Upper lobe of right lung (tissue), 1 donor: Measurements from ENCODE around the gene DONSON. TPM values are rescaled to one million over a fixed set of nuclear protein-coding genes. Genes with fewer than 3 reads are reported as not detected.
"Not testable (repeated sequence)": the region's sequence is repeated elsewhere in the genome, so short reads cannot be mapped to it uniquely, and the experiment has no call there.

Experiments
- ATAC-seq: fragments of 200-7000 bp; cut with Tn5 transposase; one replicate; pipeline ENCODE4 v1.9.1; 2020; ENCODE audit warnings: mild to moderate bottlenecking, moderate library complexity
- DNase-seq: peaks from one replicate; pipeline ENCODE4 v3.0.0-alpha.2; 2020
- H3K27ac ChIP-seq: fragments of 200-600 bp; one replicate; pipeline ENCODE4 v1.8.0; 2022
- H3K27me3 ChIP-seq: fragments of 200-600 bp; one replicate; pipeline ENCODE4 v1.8.0; 2022; ENCODE audit warnings: mild to moderate bottlenecking
- H3K36me3 ChIP-seq: fragments of 200-600 bp; one replicate; pipeline ENCODE4 v1.8.0; 2022
- H3K4me1 ChIP-seq: fragments of 200-600 bp; one replicate; pipeline ENCODE4 v1.8.0; 2022
- H3K4me3 ChIP-seq: fragments of 200-600 bp; one replicate; pipeline ENCODE4 v1.8.0; 2022; ENCODE audit warnings: mild to moderate bottlenecking
- H3K9me3 ChIP-seq: fragments of 200-600 bp; one replicate; pipeline ENCODE4 v1.8.0; 2022
- intact Hi-C: fragments of 100-400 bp; cut with DNase I; formaldehyde crosslinking; loops from one replicate; pipeline ENCODE4 v1.11.0; 2022
- total RNA-seq: library from RNA; stranded (reverse); fragmentation: NEBNext Ultra II Directional; extraction: Animal tissue kit (Norgen Biotek cat#: 25700); gene quantifications from one replicate; pipeline ENCODE4 v1.2.1, GENCODE V29; 2021
- TF ChIP-seq, protein P1 (sequence below): fragments of 200-600 bp; IDR thresholded peaks from one replicate; pipeline ENCODE4 v1.8.0; 2022; ENCODE audit warnings: antibody characterized with exemption
- donor health status: DM: no; HTN: yes; CAD: no; lungs with severe emphysema.

Gene DONSON
- total RNA-seq, 1 donor from 2014 or later: 4.4 TPM

DNA sequence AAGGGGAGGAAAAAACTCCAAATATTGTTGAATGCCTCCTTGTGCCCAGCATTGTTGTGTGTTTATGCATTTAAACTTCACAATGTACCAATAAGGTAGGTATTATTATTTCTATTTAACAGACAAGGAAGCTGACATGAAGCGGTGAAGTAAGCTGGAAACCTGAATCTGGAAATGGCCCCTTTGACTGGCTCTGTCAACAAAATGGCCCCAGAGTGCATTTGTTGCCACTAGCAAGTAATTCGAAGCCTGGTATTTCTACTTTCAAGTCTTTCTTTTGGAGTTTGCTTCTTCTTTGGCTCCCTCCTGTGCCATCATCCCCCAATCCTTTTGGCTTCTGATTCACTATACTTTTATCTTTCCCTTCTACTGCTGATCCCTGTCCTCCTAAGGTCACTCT is 29.9 kb upstream of the DONSON start:
- DNase-seq (no peak), ATAC-seq (no peak)
- Histone ChIP-seq H3K4me3 (no peak overlapping the region), H3K27ac (no peak overlapping the region), H3K4me1 (no peaks in the 10 kb centered on the region), H3K9me3 (no peaks in the 10 kb centered on the region), H3K27me3 (no peaks in the 10 kb centered on the region), H3K36me3 (peaks cover 45% of the 10 kb centered on the region)
- TF ChIP-seq, protein P1, sequence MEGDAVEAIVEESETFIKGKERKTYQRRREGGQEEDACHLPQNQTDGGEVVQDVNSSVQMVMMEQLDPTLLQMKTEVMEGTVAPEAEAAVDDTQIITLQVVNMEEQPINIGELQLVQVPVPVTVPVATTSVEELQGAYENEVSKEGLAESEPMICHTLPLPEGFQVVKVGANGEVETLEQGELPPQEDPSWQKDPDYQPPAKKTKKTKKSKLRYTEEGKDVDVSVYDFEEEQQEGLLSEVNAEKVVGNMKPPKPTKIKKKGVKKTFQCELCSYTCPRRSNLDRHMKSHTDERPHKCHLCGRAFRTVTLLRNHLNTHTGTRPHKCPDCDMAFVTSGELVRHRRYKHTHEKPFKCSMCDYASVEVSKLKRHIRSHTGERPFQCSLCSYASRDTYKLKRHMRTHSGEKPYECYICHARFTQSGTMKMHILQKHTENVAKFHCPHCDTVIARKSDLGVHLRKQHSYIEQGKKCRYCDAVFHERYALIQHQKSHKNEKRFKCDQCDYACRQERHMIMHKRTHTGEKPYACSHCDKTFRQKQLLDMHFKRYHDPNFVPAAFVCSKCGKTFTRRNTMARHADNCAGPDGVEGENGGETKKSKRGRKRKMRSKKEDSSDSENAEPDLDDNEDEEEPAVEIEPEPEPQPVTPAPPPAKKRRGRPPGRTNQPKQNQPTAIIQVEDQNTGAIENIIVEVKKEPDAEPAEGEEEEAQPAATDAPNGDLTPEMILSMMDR: no peak
- intact Hi-C loops: no loop called here

GRCh38 chr21:33617565-33617964 is 29.1 kb upstream of the DONSON start:
- H3K27ac ChIP-seq, DNase-seq, H3K4me1 ChIP-seq, intact Hi-C loops, ATAC-seq, H3K9me3 ChIP-seq, H3K27me3 ChIP-seq, H3K4me3 ChIP-seq: not testable (repeated sequence)
- peaks cover 45% of the 10 kb centered on the region for H3K36me3 ChIP-seq

GRCh38 chr21:33611006-33611744 is 22.7 kb upstream of the DONSON start:
- no peak for ATAC-seq
- no peak for DNase-seq
- Histone ChIP-seq H3K36me3 (peaks cover 67% of the 10 kb centered on the region), H3K4me1 (no peaks in the 10 kb centered on the region), H3K9me3 (no peaks in the 10 kb centered on the region), H3K27me3 (no peaks in the 10 kb centered on the region), H3K27ac (no peak overlapping the region), H3K4me3 (no peak overlapping the region)
- TF ChIP-seq, protein P1: no peak
- intact Hi-C loops: no loop called here

DNA sequence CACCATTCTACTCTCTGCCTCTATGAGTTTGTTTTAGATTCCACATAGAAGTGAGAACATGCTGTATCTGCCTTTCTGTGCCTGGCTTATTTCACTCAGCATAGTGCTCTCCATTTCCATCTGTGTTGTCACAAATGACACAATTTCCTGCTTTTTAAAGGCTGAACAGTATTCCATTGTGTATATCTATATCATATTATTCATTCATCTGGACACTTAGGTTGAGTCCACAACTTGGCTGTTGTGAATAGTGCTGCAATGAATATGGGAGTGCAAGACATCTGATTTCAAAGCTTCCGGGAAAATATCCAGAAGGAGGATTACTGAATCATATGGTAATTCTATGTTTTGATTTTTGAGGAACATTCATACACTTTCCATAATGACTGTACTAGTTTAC is 20.1 kb upstream of the DONSON start:
- no peak overlapping the region for H3K4me3 ChIP-seq
- H3K9me3 ChIP-seq: no peaks in the 10 kb centered on the region
- intact Hi-C loops: no loop called here
- H3K4me1 ChIP-seq: no peaks in the 10 kb centered on the region
- H3K27ac ChIP-seq: no peak overlapping the region
- DNase-seq: no peak
- ATAC-seq: no peak
- TF ChIP-seq, protein P1: no peak
- peaks cover 65% of the 10 kb centered on the region for H3K36me3 ChIP-seq
- no peaks in the 10 kb centered on the region for H3K27me3 ChIP-seq

- DNase-seq (no peak), ATAC-seq (no peak)
- Histone ChIP-seq H3K27me3 (no peaks in the 10 kb centered on the region), H3K36me3 (peaks cover 88% of the 10 kb centered on the region), H3K4me3 (no peak overlapping the region), H3K4me1 (no peaks in the 10 kb centered on the region), H3K9me3 (no peaks in the 10 kb centered on the region), H3K27ac (no peak overlapping the region)
- TF ChIP-seq, protein P1: no peak
- intact Hi-C loops: no loop called here
Observed at GRCh38 chr21:33598051-33598450, 9.6 kb upstream of the DONSON start.

GRCh38 chr21:33587792-33588484 is 546 bp downstream of the DONSON start:
- DNase-seq (peak; percentile 71), ATAC-seq (peak; percentile 45)
- H3K9me3 ChIP-seq: no peaks in the 10 kb centered on the region
- peak overlapping the region; percentile 88 for H3K4me3 ChIP-seq
- H3K4me1 ChIP-seq: peaks cover 13% of the 10 kb centered on the region
- intact Hi-C loops: no loop called here
- TF ChIP-seq, protein P1: no peak
- H3K27me3 ChIP-seq: no peaks in the 10 kb centered on the region
- H3K27ac ChIP-seq: peak overlapping the region; percentile 80
- peaks cover under 1% of the 10 kb centered on the region for H3K36me3 ChIP-seq
